GM12801 (cell line): ENCODE measurements around the gene HTRA2.

Experiments
- TF ChIP-seq, protein P1 (sequence below): IDR thresholded peaks from one replicate; pipeline ENCODE4 v1.5.1; 2011; ENCODE audit warnings: control low read depth; ENCODE audit not compliant: insufficient read length; ENCODE audit errors: extremely low read depth

HTRA2 gene

DNA sequence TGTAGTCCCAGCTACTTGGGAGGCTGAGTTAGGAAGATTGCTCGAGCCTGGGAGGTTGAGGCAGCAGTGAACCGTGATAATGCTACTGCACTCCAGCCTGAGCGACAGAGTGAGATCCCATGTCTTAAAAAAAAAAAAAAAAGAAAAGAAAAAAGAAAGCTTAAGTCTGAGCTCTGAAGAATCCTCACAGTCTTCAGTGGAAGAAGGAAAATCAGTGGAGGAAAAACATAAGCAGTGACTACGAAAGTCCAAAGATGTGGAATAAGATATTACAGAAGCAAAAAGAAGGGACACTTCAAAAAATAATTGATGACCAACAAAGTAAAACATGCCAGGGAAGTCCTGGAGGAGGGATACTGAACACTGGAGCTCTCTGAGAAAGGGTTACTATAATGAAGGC is 19.5 kb upstream of the HTRA2 start:
- TF ChIP-seq, protein P1, sequence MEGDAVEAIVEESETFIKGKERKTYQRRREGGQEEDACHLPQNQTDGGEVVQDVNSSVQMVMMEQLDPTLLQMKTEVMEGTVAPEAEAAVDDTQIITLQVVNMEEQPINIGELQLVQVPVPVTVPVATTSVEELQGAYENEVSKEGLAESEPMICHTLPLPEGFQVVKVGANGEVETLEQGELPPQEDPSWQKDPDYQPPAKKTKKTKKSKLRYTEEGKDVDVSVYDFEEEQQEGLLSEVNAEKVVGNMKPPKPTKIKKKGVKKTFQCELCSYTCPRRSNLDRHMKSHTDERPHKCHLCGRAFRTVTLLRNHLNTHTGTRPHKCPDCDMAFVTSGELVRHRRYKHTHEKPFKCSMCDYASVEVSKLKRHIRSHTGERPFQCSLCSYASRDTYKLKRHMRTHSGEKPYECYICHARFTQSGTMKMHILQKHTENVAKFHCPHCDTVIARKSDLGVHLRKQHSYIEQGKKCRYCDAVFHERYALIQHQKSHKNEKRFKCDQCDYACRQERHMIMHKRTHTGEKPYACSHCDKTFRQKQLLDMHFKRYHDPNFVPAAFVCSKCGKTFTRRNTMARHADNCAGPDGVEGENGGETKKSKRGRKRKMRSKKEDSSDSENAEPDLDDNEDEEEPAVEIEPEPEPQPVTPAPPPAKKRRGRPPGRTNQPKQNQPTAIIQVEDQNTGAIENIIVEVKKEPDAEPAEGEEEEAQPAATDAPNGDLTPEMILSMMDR, result no peak

DNA sequence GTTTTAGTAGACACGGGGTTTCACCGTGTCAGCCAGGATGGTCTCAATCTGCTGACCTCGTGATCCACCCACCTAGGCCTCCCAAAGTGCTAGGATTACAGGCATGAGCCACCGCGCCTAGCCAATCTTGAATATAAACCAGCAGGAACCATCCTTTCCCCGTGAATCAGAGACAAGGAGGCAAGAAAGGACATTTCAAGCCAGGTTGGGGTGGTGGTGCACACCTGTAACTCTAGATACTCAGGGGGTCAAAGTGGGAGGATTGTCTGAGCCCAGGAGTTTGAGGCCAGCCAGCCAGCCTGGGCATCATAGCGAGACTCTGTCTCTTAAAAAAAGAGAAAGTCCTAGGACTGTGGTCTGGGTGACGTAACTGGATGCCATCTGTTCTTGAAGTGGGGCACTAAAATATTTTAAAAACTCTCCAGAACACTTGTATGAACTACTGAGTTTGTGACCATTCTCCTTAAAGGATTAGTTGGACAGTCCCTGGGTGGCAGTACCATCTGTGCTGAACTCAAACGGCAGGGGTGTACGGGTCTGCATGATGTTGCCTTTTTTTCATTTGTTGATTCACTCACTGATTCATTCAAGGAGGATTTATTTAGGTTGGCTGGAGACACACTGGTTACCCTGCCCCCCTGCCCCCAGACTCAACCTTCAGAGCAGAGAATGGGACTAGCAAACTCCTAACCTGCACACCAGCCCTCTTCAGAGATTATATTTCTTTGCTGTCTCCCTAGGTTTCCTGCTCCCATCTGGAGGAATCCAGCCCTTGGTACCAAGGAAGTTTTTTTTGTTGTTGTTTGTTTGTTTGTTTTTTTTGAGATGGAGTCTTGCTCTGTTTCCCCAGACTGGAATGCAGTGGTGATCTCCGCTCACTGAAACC is 18.4 kb upstream of the HTRA2 start:
- TF ChIP-seq, protein P1, result no peak

DNA sequence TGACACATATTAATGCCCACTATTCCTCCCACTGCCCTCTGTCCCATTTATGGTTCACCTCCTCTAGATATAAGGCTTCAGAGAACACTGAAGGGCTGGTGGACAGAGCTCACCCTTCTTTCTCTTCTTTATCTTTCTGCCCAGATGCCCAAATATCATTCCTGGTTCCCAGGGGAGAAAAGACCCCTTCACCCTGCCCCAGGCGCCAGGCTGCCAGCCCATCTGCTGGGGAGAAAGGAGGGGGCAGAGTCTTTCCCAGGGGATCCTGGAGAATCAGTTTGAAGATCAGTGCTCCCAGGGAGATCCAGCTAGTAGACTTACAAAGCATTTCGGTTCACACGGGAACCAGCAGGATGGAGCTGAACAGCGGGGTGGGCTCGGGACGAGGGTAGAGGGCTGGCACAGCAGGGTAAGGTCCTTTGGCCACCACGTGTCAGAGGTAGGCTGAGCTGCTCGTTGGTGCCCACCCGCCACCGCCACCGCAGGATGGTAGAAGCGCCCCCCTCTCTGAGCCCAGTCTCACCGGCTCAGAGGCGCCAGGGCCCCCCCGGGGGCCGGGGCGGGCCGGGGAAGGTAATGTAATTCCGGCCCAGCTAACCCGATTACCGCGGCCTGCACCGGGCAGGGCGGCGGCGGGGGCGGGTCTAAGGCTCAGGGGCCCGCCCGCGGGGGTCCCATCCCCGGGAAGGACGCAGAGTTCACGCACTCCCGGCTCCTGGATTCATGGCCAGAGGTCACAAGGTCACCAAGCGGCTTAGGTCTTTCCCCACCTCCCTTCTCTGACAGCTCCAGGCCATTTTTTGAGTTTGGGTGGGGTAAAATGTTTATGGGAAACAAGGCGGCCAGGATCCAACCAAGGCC is 16.8 kb upstream of the HTRA2 start:
- TF ChIP-seq, protein P1, result no peak

DNA sequence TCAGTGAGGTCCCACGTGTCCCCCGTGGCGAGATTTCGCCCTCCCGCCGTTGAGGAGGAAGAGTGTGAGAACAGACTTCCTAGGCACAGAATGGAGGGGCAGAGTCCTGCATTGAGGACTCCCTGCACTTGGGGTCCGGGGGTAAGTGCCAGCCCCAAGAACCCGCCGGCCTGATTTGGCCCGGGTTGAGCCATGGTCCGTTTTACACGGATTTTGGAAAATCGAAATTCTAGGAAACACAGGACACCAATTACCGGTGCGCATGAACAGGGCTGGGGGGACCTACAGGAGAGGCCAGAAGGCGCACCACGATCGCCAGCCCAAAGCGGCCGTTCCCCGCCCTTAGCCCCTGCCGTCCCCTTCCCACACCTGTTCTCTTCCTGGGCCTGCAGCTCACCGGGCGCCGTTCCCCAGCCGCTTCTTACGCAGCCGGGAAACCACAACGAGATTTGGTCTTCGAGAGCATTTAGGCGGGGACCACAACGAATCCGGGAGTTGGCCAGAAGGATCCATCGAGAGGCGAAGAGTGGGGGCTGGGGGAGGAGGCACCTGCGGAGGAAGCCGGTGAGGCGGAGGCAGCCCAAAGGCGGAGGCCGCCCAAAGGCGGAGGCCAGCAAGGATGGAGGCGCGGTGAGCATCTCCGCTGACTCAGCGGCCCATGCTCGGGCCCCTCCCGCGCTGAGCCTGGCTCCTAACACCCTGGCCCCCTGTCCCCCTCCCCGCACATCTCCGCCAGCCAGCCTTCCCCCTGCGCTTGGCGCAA is 15.9 kb upstream of the HTRA2 start:
- TF ChIP-seq, protein P1, result no peak

DNA sequence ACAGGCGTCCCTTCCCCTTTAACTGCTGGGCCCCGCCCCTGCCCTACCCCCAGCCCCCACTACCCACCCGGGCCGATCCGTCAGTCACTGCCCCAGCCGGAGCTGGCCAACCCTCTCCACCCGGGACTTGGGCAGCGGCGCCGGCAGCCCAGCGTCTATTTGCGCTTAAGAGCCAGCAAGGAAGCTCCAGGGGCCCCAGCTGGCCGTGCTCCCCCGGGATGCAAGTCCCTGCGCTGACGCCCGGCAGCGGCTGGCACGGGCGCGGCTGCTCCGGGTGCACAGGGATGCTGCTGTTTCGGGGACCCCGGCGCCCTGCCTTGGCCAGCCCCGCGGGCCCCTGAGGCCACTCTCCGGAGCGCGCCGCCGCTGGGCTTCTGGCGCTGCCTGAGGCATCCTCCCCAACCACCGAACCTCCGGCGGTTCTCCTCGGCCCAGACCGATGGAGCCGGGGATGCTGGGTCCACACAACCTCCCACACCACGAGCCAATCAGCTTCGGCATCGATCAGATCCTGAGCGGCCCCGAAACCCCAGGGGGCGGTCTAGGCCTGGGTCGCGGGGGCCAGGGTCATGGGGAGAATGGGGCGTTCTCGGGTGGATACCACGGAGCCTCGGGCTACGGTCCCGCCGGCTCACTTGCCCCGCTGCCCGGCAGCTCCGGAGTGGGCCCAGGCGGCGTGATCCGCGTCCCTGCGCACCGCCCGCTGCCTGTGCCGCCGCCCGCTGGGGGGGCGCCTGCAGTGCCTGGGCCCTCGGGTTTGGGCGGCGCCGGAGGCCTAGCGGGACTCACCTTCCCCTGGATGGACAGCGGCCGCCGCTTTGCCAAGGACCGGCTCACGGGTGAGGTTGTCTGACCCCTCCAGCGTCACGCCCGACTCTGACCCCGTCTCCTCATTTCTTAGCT is 15.1 kb upstream of the HTRA2 start, which contains the start of gene TLX2:
TLX2 (plus strand) TSS at position 83 of the 903 bp plus-strand sequence; CDS start at position 440, 357 bp downstream.
- TF ChIP-seq, protein P1, result no peak

DNA sequence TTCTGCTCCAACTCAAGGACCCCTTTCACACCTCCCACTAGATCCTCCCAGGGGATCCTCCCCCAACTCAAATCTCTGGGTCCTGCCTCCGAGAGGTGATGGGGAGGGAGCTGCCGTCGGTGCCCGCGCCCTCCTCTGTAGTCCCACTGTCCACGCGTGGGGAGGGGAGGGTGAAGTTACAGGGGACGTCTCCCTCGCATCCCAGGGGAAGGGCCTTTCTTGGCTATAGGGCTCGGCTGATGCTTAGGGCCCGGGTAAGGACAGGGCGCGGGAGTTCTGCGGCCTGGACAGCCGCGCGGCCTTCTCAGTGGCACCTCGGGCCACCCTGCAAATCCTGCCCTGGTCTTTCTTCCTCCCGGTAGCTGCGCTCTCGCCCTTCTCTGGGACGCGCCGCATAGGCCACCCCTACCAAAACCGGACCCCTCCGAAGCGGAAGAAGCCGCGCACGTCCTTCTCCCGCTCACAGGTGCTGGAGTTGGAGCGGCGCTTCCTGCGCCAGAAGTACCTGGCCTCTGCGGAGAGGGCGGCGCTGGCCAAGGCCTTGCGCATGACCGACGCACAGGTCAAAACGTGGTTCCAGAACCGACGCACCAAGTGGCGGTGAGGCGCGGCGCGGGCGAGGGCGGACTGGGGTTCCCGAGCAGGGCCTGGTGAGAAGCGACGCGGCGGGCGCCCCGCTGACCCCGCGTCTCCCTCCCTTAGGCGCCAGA is 14.3 kb upstream of the HTRA2 start:
- TF ChIP-seq, protein P1, result no peak
